Measurements from ENCODE around the gene RABGGTB. TPM values are rescaled to one million over a fixed set of nuclear protein-coding genes. Genes with fewer than 3 reads are reported as not detected.
A peak's percentile ranks its signal among the peaks of the same experiment; 100 is the strongest.

Gene RABGGTB
- total and polyA plus RNA-seq, 9 of the 15 experiments (the other 6 are each of a cell fraction or from before 2014, with no cell fraction given) = 148 to 354 (median 206) TPM

DNA sequence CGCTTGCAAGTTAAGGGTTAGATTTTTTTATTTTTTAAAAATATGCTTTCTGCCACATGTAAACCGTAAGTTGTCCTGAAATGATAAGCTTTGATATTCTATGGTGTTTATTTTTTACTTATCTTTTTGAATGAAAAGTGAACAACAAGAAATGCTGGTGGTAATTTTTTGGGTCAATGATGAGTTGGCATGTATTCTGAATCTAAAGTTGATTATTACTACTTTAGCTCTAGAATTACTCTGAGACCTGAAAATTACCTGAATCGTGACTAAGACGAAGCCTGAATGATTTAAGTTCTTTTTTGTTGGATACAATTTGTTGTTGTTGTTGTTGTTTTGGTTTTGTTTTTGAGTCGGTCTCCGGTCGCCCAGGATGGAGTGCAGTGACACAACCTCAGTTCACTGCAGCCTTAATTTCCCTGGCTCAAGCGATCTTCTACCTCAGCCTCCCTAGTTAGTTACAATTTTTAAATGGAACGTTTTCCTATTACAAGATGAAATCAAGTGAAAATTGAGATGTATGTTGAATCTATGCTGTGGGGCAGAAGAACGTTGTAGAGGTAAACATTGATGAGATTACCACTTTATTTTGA, 941 bp downstream of the RABGGTB start (continued):
- peak; percentile 33; the same call in 1 of the 2 replicates for TF ChIP-seq POLR2G (IDR thresholded peaks at IDR 0.05; ENCODE audit: low read depth, low read length)
- TF ChIP-seq POLR2AphosphoS5 (IDR thresholded peaks at IDR 0.05; ENCODE audit: control insufficient read depth, insufficient read depth, low read depth, low read length) = peak; percentile 24; the same call in 1 of the 2 replicates
- TF ChIP-seq HDAC8 (tag; IDR thresholded peaks at IDR 0.05) = no peak
- peak; percentile 31; the same call in 1 of the 2 replicates for TF ChIP-seq C11orf30 (IDR thresholded peaks at IDR 0.05; ENCODE audit: low read depth)
- no peak for TF ChIP-seq CEBPG (CRISPR knock-in tag; IDR thresholded peaks at IDR 0.05)
- 0 out of 4 replicates have a peak, but pooled peaks of 1 of the 2 experiments have one; percentile 4 for TF ChIP-seq CEBPG (tag; conservative IDR thresholded peaks at IDR 0.05 in 1 of 2, IDR thresholded peaks at IDR 0.05 in 1 of 2)
- 0 out of 2 replicates have a peak, but pooled peaks have one; percentile 17 for TF ChIP-seq OTX1 (CRISPR knock-in tag; IDR thresholded peaks at IDR 0.05)

DNA sequence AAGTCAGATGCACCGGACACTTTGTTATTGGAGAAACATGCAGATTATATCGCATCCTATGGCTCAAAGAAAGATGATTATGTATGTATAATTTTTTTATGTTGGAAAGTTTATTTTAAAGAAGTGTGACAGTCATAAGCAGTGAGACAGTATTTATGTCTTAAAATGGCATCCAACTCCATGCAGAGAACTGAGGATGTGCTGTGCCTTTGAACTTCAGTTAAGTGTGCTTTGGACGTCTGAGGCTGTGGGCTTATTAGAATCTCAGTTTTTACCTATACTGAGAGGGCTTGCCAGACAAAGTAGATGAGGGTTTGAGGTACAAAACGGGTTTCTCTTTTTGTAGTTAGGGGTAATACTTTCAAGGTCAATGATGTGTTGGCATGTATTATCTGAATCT, 1.5 kb downstream of the RABGGTB start:
- no peak for ATAC-seq
- Histone ChIP-seq H3K36me3 (ENCODE audit: control insufficient read depth, insufficient read depth, low read length) (peaks cover 59% of the 10 kb centered on the region), H3K9me3 (replicated peaks; ENCODE audit: control insufficient read depth, insufficient read depth, low read depth, low read length) (0 out of 2 replicates have a peak, but pooled peaks cover 1% of the 10 kb centered on the region), H3K27me3 (ENCODE audit: control insufficient read depth in 2 of 2, insufficient read depth in 2 of 2, low read length in 2 of 2) (no peaks in the 10 kb centered on the region), H3K9ac (ENCODE audit: insufficient read depth in 1 of 2, low read depth in 2 of 2, low read length in 2 of 2) (peak overlapping the region; percentile 82 to 95; a peak in 3 of 4 replicates), H3K4me2 (ENCODE audit: insufficient read depth, low read length) (peak overlapping the region; percentile 94), H3K9me1 (ENCODE audit: control insufficient read depth, insufficient read depth, low read length) (no peaks in the 10 kb centered on the region), H2AFZ (ENCODE audit: low read depth, low read length) (no peak overlapping the region), H4K20me1 (replicated peaks; ENCODE audit: control insufficient read depth, insufficient read depth, low read length) (peaks cover 39% of the 10 kb centered on the region), H3K27ac (ENCODE audit: extremely low read depth, low read depth, low read length) (peak overlapping the region; percentile 95), H3K79me2 (ENCODE audit: control insufficient read depth, insufficient read depth, low read length) (peaks cover 79% of the 10 kb centered on the region), H3K4me3 (peak overlapping the region; percentile 63), H3K4me1 (replicated peaks in 1 of 2; ENCODE audit: control insufficient read depth in 2 of 2, insufficient read depth in 2 of 2, low read length in 2 of 2) (peaks cover 0 to 5% of the 10 kb centered on the region in 2 experiments; a peak in 1 of 5 replicates)
- intact Hi-C loops (cut with micrococcal nuclease) = loop anchor here (2.0 to 5.0 kb wide), 2 partner anchors 115 to 1895 kb away; partner anchors contain the start of gene ZZZ3
- POLR2A ChIA-PET = interaction anchor here (1.0 to 3.3 kb wide), 2 partner anchors 8 to 9 kb away, joined by 8 to 32 read pairs; partner anchors contain the start of gene MSH4
- WGBS (ENCODE audit: insufficient coverage, low coverage, missing lambda C conversion rate) = 2% methylated on average over 4 of the region's 4 CpGs
- CTCF ChIA-PET (ENCODE audit: low intra/inter-chr PET ratio) = no interaction called here
- no peak for FAIRE-seq
- peak in 2 of 4 experiments; percentile 1 to 17 for DNase-seq (ENCODE audit: extremely low read depth in 1 of 4, low spot score in 3 of 4)
- in situ Hi-C loops (cut with MboI) = loop anchor here (5.0 kb wide), 1 partner anchor 60 kb away; no protein-coding TSS in a partner anchor
- BruUV-seq (replicated peaks) = no TSS peak
- TF ChIP-seq CBFA2T3 (IDR thresholded peaks at IDR 0.05) (no peak), POLR2A (conservative IDR thresholded peaks at IDR 0.05) (peak; percentile 12; the same call in 1 of the 2 replicates), KLF1 (tag; IDR thresholded peaks at IDR 0.05) (no peak), ERF (CRISPR knock-in tag; IDR thresholded peaks at IDR 0.05) (no peak)
- TF ChIP-seq, protein P1, sequence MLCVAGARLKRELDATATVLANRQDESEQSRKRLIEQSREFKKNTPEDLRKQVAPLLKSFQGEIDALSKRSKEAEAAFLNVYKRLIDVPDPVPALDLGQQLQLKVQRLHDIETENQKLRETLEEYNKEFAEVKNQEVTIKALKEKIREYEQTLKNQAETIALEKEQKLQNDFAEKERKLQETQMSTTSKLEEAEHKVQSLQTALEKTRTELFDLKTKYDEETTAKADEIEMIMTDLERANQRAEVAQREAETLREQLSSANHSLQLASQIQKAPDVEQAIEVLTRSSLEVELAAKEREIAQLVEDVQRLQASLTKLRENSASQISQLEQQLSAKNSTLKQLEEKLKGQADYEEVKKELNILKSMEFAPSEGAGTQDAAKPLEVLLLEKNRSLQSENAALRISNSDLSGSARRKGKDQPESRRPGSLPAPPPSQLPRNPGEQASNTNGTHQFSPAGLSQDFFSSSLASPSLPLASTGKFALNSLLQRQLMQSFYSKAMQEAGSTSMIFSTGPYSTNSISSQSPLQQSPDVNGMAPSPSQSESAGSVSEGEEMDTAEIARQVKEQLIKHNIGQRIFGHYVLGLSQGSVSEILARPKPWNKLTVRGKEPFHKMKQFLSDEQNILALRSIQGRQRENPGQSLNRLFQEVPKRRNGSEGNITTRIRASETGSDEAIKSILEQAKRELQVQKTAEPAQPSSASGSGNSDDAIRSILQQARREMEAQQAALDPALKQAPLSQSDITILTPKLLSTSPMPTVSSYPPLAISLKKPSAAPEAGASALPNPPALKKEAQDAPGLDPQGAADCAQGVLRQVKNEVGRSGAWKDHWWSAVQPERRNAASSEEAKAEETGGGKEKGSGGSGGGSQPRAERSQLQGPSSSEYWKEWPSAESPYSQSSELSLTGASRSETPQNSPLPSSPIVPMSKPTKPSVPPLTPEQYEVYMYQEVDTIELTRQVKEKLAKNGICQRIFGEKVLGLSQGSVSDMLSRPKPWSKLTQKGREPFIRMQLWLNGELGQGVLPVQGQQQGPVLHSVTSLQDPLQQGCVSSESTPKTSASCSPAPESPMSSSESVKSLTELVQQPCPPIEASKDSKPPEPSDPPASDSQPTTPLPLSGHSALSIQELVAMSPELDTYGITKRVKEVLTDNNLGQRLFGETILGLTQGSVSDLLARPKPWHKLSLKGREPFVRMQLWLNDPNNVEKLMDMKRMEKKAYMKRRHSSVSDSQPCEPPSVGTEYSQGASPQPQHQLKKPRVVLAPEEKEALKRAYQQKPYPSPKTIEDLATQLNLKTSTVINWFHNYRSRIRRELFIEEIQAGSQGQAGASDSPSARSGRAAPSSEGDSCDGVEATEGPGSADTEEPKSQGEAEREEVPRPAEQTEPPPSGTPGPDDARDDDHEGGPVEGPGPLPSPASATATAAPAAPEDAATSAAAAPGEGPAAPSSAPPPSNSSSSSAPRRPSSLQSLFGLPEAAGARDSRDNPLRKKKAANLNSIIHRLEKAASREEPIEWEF (CRISPR knock-in tag; IDR thresholded peaks at IDR 0.05) = no peak
- TF ChIP-seq, protein P2, sequence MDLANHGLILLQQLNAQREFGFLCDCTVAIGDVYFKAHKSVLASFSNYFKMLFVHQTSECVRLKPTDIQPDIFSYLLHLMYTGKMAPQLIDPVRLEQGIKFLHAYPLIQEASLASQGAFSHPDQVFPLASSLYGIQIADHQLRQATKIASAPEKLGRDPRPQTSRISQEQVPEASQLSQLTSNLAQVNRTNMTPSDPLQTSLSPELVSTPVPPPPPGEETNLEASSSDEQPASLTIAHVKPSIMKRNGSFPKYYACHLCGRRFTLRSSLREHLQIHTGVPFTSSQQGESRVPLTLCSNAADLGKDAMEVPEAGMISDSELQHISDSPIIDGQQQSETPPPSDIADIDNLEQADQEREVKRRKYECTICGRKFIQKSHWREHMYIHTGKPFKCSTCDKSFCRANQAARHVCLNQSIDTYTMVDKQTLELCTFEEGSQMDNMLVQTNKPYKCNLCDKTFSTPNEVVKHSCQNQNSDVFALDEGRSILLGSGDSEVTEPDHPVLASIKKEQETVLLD (IDR thresholded peaks at IDR 0.05) = no peak

Measured in K562 (cell line).